Skeletal muscle cell (primary cell): ENCODE measurements around the gene TPRN.
A peak's percentile ranks its signal among the peaks of the same experiment; 100 is the strongest.

Experiments
- DNase-seq: peaks from one replicate; pipeline ENCODE4 v3.0.0-alpha.2; 2010; ENCODE audit warnings: low read depth
- H3K4me3 ChIP-seq: 2 replicates; pipeline ENCODE4 v1.5.1; 2011; ENCODE audit warnings: low read depth, mild to moderate bottlenecking, control low read depth, low read length, moderate library complexity

TPRN gene

DNA sequence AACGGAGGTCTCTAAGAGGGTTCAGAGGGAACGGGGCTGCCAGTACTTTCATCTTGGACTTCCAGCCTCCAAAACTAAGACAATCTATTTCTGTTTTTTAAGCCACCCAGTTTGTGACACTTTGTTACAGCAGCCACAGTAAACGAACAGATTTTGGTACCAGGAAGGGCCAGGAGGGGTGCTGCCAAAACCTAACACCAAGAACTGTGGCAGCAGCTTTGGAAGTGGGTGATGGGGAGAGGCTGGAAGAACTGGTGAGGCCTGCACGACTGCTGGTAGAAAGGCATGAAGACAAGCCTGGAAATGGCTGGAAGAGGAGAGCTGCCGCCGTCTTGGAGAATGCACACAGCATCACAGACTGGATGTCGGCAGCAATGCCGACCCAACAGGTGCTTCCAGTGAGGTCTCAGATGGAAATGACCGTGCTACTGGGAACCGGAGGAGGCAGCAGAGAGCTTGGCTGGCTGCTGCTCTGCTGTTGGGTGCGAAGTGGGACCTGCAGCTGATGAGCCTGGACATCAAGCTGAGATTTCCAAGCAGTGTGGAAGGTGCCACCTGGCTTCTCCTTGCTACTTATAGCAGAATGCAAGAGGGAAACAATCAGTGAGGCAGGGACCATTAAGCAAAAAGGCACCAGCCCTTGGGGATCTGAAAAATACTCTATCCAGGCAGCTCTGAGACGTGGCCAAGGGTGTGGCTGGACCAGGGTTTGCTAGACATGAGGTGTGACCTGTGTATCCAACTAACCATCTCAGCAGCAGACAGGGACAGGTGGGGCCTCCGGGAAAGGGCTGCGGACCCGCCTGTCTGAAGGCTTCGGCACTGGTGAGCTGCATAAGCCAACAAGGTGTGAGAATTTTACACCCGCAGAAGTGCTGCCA is 24.0 kb downstream of the TPRN start:
- no peak overlapping the region for H3K4me3 ChIP-seq

DNA sequence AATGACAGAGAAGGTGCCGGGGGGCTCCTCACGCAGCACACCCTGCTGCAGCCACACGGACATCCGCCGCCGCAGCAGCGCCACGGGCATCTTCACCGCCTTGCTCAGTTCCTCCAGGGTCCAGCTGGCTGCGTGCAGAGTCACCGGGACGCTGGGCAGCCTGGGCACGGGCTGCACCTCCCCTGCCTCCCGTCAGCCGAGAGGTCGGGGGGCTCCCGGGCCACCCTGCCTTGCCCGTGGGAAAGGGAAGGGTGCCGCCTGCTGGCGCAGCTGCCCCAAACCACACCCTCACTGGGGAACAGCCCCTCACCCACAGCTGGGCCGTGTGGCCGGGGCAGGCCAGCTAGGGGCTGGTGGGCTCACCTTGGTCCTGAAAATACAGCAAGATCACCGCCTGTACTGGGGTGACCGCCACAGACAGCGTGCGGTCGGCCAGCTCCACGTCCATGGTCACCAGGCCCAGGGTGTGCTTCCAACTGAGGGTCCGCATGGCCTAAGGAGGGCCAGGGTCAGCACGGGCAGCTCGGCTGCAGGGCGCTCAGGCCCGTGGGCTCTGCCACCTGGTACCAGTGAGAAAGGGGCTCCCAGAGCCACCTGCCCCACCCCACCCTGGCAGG is 25.1 kb downstream of the TPRN start:
- DNase-seq, result no peak
- H3K4me3 ChIP-seq, result no peak overlapping the region

More for the DNA sequence above, 24.0 kb downstream of the TPRN start:
- no peak for DNase-seq

DNA sequence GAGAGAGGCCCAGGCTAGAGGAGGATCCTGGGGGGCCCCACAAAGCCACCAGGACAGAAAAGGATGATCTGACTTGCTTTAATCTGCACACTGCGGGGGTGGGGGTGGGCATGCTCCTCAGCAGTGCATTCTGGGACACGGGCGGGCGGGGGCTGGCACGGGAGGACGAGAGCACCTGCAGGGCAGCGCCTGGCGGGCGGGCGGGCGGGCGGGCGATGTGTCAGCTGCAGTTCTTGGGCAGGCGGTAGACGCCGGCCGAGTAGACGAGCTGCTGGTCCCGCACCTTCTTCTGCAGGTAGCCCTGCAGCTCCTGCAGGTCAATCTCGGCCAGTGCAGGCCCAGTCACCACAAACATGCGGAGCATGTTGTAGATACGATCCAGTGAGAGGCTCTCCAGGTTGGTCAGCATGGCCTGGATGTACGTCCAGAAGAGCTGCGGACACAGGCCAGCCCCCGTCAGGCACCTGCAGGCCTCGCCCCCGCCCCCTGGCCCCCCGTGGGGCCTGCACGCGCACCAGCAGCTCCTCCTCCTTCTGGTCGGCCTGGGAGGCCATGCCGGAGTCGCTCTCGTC is 25.7 kb downstream of the TPRN start:
- no peak for DNase-seq
- no peak overlapping the region for H3K4me3 ChIP-seq

DNA sequence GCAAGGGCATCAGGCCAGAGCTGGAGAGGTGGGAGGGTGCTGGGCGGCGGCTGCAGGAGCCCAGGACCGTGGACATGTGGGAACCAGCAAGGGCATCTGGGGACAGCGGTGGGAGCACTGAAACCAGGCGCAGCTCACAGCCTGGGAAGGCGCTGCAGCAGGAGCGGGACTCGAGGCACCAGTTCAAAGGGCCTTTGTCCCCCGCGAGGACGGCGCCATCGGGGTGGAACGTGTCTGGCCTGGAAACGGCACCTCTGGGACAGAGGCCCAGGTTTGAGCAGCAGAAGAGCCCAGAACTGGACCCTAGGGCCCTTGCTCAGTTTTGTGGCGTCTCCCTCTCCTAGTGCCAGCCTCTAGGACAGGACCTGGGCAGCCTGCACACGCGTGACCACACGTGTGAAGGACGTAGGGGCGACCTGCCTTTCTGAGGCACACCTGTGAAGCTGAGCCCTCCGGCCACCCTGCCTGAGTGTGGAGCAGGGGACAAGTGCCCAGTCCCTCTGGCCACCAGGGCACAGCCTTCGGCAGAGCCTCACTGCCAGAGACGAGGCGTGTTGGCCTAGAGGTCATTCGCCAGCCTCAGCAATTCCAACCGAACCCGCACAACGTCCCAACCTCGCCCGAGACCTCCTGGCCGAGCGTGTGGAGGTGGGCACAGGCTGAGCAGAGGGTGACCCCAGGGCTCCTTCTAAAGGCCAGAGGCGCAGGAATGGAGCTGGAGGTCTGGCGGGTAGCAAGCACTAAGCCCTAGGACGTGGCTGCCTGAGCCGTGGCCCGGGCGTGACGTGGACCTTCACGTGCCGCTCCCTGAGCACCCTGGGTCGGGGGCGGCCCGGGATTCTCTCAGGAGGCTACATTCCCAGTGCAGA is 26.5 kb downstream of the TPRN start:
- no peak for DNase-seq

DNA sequence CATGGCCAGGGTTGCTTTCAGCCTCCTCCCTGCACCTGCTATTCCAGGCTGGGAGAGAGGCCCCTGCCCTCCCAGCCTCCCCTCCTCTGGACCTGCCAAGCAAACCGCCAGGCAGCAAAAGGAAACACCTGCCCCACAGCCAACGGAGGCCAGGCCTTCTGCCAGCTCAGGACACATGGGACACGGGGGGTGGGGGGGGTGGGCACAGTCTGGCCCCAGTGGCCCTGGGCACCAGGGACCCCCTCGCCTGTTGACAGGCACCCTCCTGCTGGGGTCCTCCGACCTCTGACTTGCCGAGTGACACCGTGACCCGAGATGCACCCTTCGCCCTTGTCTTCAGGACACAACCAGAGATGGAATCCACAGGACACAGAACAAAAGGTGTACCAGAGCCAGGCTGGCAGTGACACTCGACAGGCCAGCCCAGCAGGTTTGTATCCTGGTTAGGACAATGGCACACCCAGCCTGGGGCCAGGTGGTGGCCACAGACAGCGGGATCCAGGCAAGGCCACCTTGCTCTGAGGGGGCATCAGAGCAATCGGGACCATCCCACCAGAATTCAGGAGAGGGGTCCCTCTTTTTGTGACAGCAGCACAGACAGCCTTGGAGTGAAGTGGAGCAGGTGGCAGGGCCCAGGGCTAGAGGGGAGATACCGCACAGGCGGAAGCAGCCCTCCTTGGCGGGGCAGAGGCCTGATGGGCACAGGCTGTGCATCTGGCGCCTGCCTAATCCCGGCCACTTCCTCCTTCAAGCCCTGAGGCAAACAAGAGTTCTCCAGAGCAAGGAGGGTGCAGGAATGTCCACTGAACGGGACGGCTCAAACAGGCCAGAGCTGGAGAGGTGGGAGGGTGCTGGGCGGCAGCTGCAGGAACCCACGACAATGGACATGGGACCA is 27.4 kb downstream of the TPRN start:
- H3K4me3 ChIP-seq, result no peak overlapping the region

More for the DNA sequence above, 26.5 kb downstream of the TPRN start:
- no peak overlapping the region for H3K4me3 ChIP-seq

DNA sequence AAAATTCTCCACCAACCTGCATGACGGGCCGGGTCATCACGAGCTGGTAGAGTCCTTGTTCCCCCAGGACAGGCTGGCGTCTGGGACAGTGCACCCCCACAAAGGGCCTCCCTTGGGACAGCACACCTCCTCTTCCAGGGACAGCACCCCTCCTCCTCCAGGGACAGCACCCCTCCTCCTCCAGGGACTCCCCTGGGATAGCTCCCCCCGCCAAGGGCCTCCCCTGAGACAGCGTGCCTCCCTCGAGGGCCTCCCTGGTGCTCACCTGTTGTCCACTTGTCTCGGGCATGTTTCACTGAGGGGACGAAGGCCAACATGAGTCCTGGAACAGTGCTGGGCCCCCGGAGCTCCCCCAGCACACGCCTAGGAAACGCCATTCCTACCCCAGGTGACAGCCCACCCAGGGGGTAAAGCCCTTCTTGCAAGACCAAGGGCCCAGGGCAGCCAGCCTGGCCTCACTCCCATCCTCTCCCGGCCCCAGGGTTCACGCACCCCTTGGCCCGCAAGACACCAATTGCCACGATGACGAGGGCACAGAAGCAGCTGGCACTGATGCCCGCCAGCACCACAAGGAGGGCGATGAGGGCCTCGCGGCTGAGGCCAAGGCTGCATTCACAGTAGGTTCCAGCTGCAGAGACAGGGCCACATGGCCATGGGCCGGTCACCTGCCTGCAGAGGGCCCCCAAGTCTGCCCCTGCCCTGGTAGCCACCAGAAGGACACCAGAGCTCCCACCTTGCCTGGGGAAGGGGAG is 29.2 kb downstream of the TPRN start:
- H3K4me3 ChIP-seq, result no peak overlapping the region
- DNase-seq, result no peak

More for the DNA sequence above, 27.4 kb downstream of the TPRN start:
- no peak for DNase-seq

DNA sequence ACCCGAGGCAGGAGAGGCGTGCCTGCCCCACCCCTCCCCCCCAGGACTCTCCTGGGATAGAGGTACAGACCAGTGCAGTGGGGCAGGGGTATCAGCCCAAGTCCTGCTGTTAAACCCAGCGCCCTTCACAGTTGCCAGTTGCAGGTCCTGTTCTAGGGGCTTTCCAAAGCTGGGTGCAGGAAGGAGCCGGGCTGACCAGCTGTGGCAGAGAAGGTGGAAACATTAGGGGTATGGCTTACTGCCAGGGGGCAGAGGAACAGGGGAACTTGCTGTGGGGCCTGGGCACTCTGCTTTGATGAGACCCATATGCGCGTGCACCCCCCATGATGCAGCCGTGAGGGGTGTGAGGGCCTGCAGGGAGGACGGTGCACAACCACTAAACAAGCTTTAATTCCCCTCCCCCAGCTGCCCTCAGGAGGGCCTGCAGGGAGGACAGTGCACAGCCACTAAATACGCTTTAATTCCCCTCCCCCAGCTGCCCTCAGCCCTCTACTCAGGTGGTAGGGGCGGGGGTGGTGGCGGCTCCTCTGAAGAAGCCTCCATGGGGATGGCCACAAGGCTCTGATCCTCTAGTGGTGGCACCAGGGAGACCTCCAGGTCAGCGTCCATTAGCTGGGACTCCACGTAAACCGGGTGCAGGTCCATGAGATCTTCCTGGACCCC is 29.9 kb downstream of the TPRN start:
- no peak overlapping the region for H3K4me3 ChIP-seq
- no peak for DNase-seq

DNA sequence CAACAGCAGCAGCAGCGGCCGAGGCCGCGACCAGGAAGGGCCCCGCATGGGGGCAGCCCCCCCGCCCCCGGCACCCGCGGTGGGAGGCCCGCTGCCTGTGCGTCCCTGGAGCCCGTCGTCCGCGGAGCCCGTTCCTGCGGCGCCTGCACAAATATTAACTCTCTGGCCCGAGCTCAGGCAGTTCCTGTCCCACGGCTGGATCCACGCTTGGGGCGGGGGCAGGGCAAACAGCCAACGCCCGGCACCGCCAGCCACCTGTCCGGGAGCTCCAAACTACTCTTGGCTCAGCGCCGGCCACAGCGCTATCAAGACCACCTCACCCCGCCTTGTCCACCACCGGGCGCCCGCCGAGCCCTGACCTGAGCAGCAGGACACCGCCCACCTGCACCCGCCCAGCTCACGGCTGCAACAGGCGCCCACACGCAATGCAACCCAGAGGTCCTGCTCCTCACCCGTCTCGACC is 30.6 kb downstream of the TPRN start, which contains the start of gene LRRC26:
TSS of gene LRRC26 (minus strand) at position 156 of the 463 bp plus-strand sequence. CDS start at position 48, 108 bp downstream.
- H3K4me3 ChIP-seq, result no peak within 1 kb of the TSS
- no peak for DNase-seq

DNA sequence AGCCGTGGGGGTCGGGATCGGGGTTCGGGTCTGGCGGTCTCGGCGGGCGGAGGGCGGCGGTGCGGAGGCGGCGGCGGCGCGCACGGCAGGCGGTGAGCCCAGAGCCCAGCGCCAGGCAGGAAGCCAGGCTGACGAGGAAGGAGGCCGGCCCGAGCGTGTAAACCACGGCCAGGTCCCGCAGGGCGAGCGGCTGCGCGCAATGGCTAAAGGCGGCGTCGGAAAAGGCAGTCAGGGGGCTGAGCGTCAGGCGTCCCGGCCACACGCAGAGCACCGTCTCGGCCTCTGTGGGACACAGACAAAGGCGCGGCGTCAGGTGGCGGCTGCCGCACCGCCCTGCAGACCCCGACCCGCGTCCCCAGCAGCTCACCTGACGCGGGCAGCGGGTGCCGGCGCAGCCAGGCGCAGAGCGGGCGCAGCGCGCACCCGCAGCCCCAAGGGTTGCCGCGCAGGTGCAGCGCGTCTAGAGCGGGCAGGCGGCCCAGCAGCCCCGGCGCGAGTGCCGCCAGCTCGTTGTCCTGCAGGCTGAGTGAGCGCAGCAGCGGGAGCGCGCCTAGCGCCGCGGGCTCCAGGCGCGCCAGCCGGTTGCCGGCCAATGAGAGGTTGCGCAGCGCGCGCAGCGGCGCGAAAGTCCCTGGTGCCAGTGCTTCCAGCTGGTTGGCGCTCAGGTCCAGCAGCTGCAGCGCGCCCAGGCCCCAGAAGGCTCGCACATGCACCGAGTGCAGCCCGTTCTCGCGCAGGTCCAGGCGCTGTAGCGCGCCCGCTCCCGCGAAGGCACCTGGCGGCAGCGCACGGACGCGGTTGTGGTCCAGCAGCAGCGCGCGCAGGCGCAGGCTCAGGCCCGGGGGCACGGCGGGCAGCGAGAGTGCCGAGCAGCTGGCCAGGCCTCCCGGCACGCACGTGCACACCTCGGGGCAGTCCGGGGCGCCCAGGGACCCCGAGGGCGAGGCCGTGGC is 31.4 kb downstream of the TPRN start:
- no peak for DNase-seq
- H3K4me3 ChIP-seq, result peak overlapping the region; percentile 15

DNA sequence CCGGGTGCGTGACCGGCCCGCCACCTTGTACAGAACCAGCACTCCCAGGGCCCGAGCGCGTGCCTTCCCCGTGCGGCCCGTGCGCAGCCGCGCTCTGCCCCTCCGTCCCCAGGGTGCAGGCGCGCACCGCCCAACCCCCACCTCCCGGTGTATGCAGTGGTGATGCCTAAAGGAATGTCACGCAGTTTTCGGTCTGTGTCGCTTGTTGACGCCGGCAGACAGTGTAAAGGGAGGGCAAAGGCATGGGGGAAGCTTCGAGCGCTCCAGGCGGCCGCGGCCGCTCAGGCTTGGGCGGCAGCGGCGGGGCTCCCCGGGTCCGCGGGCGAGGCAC is 32.0 kb downstream of the TPRN start:
- peak overlapping the region; percentile 15 for H3K4me3 ChIP-seq

DNA sequence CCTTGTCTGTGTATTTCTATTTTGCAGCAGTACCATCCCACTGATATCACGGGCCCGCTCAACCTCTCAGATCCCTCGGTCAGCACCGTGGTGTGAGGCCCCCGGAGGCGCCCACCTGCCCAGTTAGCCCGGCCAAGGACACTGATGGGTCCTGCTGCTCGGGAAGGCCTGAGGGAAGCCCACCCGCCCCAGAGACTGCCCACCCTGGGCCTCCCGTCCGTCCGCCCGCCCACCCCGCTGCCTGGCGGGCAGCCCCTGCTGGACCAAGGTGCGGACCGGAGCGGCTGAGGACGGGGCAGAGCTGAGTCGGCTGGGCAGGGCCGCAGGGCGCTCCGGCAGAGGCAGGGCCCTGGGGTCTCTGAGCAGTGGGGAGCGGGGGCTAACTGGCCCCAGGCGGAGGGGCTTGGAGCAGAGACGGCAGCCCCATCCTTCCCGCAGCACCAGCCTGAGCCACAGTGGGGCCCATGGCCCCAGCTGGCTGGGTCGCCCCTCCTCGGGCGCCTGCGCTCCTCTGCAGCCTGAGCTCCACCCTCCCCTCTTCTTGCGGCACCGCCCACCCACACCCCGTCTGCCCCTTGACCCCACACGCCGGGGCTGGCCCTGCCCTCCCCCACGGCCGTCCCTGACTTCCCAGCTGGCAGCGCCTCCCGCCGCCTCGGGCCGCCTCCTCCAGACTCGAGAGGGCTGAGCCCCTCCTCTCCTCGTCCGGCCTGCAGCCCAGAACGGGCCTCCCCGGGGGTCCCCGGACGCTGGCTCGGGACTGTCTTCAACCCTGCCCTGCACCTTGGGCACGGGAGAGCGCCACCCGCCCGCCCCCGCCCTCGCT is 32.6 kb downstream of the TPRN start:
- H3K4me3 ChIP-seq, result no peak overlapping the region
- no peak for DNase-seq

More for the DNA sequence above, 32.0 kb downstream of the TPRN start:
- DNase-seq, result no peak

DNA sequence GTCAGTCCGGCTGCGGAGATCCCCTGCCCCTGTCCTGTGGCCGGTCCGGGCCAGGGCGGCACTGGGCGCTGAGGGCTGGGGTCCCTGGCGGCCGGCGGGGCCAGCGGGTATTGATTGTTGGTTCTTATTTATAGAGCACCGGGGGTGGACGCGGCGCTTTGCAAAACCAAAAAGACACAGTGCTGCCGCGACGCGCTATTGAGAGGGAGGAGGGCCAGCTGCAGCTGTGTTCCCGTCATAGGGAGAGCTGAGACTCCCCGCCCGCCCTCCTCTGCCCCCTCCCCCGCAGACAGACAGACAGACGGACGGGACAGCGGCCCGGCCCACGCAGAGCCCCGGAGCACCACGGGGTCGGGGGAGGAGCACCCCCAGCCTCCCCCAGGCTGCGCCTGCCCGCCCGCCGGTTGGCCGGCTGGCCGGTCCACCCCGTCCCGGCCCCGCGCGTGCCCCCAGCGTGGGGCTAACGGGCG is 33.2 kb downstream of the TPRN start:
- DNase-seq, result no peak
- H3K4me3 ChIP-seq, result no peak overlapping the region

DNA sequence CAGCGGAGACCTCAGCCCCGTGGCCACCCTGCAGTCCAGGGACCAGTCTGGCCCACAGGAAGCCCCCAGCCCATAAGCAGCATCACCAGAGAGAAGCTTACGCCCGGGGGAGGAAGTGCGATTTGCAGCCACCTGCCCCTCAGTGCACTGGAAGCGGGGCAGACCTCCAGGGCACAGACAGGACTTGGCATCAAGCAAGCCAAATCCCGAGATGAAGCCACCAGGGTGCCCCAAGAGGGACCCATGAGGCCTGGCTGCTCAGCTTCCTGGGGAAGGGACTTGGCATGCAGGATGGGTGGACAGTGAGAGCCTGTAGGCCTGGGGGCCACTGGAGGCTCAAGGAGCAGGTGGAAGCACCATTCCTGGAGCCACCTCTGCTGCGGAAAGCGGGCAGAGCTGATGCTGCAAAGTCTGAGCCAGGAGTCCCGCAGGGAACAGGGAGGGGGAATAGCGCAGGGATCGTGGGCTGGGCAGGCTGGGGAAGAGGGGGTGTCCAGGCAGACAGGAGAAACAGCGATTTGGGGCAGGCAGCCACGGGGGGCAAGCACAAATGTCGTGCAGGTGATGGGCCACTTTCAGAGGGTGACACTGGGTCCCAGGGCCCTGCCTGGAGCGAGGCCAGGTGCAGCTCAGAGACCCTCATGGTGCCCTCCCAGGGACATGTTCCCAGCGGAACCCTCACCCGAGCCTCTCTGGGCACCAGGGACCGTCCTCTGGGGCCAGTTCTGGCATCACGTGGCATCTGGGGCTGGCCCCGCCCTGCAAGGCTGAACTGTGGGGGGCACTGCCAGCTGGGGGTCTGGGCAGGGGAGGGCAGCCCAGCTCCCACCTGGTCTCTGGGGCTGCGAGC is 33.9 kb downstream of the TPRN start:
- no peak overlapping the region for H3K4me3 ChIP-seq
- DNase-seq, result no peak

DNA sequence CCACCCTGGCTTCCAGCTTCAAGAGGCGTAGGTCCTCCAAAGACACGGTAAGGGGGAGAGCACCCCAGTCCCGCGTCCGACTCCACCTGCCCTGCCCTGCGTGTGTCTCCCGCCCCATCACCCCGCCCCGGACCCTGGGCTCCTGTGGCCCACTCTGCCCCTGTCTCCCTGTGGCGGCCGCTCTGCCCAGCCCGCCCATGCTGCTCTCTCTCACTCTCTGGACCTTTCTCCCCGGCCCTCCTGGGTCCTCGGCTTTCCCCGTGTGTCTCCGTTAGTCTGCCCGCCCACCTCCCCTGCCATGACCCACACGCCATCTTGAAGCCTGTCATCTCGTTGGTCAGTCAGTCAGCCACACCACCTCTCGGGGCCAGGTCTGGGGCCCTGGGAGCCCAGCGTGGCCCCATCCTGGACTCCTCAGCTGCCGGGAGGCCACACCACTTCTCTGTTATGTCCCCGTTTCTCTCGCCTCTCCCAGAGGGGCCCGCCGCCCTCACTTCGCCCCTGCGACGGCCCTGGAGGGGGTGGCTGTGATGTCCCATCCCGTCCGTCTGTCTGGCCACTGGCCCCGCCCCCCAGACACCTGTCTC is 35.2 kb downstream of the TPRN start:
- no peak for DNase-seq
- no peak overlapping the region for H3K4me3 ChIP-seq
